EL (cell line): ENCODE results near the gene TARM1.
"Not testable (repeated sequence)": the region's sequence is repeated elsewhere in the genome, so short reads cannot be mapped to it uniquely, and the experiment has no call there.

Experiments
- DNase-seq: peaks from one replicate; pipeline ENCODE4 v3.0.0-alpha.2; 2016

The TARM1 gene

DNA sequence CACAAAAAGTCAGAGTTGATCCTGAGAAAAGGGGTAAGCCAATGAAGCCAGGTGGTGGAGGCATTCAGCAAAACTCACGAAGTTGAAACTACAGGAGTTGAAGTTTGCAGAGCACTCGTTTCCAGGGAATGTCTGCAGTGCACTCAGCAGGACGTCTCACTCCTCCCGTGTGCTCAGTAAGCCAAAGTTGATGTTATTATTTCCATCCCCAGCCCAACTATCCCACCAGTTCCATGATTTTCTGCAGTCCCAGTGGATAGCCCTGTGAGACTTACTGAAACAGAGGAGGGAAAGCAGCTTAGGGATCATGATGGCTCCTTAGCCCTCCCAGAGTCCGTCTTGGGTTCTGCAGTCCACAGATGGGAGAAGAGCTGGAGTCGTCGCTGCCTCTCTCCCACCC, at the start of gene TARM1:
Gene TARM1, minus strand, starts transcription at position 334 of the 400 bp plus-strand sequence. Its CDS starts 25 bp downstream, at position 309.
- DNase-seq = no peak

DNA sequence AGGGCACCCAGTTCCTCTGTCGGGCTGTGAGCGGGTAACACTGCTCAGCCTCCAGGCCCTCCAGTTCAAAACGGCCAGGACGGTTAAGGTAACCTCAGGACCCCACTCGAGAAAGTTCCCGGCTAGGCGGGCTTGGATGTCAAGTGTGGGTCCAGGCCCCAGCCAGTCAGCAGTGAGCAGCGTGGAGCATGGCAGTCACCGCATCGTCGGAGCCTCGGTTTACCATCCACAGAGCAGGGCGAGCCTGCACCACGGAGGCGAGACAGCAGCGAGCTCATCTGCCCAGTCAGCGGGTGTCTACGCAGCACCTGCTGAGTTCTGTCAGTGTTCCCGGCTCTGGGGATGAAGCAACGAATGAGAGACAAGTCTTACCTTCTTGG, 48.4 kb upstream of the TARM1 start:
- no peak for DNase-seq

GRCh38 chr19:54128796-54129616, 47.8 kb upstream of the TARM1 start:
- no peak for DNase-seq

DNA sequence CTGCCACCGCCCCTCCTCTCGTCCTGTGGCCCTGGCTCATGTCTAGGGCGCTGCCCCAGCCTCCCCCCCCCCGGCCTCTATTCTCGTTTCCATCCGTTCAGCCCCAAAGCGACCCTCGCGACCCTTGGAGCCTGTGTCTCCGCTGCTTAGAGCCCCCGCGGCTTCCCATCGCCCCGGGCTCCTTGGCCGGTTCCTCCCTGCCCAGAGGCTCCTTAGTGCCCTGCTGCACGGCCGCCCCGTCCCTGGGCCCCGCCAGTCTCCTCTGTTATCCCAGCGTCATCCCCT, 47.2 kb upstream of the TARM1 start:
- no peak for DNase-seq

GRCh38 chr19:54127688-54128440, 46.7 kb upstream of the TARM1 start:
- DNase-seq = no peak

DNA sequence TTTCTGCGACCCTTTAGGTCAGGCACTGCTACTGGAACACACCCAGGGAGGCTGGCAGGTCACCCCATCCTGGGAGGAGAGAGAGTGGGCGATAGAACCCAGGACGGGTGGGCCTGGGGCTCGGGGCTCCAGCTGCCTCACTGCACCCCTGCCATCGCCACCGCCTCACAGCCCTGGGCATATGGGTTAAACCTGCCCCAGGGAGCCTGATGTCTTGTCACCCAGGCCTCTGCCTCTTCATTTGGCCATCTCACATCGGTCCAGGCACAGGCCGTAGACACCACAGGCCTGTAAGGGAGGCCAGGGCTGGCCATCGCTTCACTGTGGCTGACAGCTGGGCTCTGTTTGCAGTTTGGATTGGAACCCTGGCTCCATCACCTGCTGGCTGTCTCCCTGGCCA, 44.5 kb upstream of the TARM1 start:
- no peak for DNase-seq

- no peak for DNase-seq
Measured at GRCh38 chr19:54124393-54124792, 43.2 kb upstream of the TARM1 start.

DNA sequence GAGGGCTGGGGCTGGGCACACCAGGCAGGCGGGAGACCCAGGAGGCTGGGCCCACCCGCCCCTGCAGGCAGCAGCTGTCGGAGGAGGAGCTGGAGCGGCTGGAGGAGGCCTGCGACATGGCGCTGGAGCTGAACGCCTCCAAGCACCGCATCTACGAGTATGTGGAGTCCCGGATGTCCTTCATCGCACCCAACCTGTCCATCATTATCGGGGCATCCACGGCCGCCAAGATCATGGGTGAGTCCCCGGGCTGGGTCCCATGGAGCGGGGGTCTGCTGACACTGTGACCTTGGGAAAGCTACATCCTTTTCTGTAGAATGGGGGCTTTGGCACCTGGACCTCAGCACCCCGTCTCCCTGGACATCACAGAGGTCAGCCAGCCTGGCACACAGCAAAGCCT, 42.5 kb upstream of the TARM1 start:
- DNase-seq = no peak

GRCh38 chr19:54121259-54121658, 40.1 kb upstream of the TARM1 start:
- no peak for DNase-seq

DNA sequence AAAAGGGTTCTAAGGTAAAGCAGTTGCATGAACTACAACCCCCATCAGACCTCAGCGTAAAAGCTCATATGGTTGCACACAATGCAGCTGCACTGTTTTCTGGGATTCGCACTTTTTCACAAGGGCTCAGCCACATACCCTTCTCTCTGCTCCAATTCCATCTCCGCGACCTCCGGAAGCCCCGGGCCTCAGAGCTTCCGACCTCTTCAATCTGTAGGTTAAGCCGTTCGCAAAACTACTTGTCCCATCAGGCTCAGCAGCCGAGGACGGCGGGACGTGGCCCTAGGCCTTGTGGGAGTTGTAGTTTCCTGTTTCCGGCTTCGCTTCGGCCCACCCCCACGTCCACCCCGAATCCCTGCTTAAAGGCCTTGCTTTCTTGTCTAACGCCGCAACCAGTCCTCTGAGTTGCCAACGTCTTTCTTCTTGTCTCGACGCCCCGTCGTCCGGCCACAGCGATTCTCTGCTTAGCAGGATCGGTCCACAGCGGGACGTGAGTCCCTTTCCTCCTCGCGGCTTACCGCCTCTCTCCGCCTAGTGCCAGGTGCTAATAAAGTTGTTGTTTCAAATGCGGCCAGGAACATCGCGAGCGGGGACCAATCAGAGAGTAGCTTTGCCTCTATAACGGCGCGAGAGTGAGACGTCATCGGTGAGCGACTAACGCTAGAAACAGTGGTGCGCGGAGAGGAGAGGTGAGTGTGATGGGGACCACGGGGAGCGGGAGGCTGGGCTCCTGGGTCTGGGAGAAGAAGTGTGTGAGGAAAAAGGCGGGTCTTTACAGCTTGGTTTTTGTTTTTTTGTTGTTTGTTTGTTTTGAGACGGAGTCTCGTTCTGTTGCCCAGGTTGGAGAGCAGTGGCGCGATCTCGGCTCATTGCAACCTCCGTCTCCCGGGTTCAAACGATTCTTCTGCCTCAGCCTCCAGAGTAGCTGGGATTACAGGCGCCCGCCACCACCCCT, 34.2 kb upstream of the TARM1 start, which contains the start of the genes PRPF31 and TFPT:
Gene PRPF31, plus strand, starts transcription at position 646 of the 955 bp plus-strand sequence. CDS start 2,525 bp downstream, outside the sequence.
Gene TFPT, minus strand, starts transcription at position 549 of the 955 bp plus-strand sequence. Its CDS starts 388 bp downstream, at position 161.
- peak; percentile 98 for DNase-seq

DNA sequence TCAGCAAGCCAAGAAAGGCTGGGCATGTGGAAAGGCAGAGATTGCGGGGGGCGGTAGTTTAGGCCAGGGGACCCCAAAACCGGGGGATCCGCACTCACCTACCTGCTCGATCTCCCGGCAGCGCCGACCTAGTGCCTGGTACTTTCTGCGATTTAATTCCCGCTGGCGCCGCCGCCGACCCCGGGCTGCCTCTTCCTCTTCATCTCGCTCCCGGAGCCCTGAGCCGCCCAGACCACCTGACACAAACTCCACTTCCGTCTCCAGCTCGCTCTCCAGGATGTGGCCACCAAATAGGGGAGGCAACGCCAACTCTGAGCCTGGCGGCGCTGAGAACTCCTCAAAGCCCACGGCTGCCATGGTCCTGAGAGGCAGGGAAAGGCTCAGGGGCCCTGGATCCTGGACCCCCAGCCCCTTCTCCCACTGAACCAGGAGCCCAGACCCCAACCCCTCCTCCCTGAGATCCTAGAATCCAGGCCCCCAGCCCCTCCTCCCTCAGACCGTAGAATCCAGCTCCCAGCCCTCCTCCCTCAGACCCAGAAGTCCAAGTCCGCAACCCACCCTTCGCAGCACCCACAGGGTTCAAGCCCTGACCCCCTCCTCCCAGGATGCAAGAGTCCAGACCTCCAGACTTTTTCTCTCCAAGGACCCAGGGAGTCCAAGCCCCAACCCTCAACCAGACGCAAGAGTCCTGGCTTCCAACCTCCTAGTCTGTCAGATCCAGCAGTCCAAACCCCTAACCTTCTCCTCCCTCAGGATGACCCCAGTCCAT, 33.4 kb upstream of the TARM1 start:
- DNase-seq = peak; percentile 52

DNA sequence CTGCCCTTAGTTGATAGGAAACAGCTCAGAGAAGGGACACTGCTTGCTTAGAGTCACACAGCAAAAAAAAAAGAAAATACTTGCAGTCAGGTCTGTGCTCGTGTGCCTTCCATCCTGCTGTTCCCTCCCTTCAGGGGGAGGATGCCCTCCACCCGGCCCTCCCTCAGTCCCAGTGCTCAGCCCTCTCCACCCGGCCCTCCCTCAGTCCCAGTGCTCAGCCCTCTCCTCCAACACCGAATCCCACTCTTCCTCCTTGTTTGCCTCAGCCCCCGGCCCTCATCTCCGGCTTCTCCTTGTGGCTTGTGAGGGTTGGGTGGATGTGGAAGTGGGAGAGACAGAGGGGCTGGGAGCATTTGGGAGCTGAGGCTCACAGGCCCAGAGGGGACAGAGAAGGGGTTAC, 28.5 kb upstream of the TARM1 start:
- DNase-seq = no peak

DNA sequence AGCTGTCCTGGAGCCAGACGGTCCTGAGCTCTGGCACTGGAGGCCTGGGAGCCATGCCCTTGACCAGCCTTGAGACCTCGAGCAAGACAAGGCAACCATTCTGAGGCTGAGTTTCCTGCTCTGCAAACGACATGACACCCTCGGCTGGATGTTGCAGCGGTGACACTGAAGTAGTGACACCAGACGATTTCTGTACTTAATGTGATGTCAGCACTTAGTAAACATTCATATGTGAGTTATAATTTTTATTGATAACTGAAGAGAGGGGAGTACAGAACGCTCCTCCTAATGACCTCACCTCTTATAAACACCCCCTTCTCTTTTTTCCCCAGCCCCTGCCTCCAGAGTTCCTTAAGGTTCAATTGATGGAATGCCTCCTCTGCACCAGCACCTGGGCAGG, 27.3 kb upstream of the TARM1 start:
- no peak for DNase-seq

- no peak for DNase-seq
Measured at GRCh38 chr19:54107876-54108490, 26.8 kb upstream of the TARM1 start.

- DNase-seq = no peak
Measured at GRCh38 chr19:54106716-54107115, 25.6 kb upstream of the TARM1 start.

DNA sequence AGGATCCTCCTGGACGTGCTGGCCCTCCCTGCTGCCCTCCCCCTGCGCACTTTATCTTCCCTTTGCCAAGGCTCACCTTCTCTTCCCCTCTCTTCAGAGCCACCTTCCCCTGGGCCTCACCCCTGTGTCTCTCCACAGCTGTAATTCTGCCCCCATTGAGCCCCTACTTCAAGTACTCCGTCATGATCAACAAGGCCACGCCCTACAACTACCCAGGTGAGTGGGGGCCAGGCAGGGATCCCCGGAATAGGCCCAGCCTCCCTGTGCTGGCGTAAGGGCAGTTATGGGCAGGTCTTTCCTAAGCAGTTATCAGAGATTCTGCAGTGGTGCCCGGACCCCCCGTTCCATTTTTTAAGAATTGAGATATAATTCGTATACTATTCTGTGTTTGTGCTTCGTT, 24.6 kb upstream of the TARM1 start:
- no peak for DNase-seq

DNA sequence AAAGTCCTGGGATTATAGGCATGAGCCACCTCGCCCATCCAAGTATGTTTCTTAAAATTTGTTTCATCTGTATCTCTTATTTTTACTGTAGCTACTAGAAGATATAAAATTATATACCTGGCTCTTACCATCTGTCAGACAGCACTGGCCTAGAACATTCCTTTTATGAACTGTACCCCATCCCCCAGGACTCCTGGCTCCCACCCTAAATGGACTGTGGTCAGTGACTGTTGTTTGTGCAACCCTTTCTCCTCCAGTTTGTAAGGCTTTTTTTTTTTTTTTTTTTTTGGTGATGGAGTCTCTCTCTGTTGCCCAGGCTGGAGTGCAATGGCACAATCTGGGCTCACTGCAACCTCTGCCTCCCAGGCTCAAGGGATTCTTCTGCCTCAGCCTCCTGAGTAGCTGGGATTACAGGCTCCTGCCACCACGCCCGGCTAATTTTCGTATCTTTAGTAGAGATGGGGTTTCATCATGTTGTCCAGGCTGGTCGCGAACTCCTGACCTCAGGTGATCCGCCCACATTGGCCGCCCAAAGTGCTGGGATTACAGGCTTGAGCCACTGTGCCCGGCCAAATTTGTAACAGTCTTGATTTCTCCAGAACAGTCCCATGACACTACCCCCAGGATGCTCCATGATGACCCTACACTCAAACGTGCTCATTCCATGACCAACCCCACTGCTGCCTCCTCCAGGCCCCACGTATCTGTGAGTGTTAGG, 24.0 kb upstream of the TARM1 start:
- DNase-seq = no peak

DNA sequence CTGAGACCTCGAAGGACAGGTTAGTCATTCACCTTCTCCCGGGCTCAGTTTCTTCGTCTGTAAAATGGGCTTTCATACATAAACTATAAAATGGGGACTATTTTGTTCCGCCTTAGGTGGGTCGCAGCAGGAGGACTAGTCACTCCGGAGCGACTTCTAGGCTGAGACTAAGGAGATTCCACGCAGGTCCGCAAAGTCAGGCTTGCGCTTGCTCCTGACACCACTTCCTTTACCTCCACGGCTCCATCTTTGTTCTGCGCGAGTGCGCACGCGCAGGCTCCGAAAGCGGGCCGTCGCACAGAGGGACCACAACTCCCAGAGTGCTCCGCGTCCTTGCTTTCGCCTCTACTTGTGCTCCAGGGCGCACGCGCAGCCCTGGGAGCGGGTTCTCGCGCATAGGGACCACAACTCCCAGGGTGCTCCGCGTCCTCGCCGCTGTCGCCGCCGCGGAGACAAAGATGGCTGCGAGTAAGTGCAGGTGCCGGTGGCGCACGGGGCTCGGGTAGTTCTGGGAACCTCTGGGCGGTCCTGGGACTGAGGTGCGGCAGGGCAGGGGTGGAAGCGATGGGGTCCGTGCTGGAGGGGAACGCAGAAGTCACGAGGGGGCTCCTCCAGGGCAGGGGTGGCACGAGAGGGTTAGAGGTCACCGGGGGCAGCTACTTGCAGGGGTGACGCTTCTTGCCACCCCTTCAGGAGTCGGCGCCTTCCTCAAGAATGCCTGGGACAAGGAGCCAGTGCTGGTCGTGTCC, 21.4 kb upstream of the TARM1 start, which contains the start of gene NDUFA3:
Gene NDUFA3, plus strand, starts transcription at position 435 of the 749 bp plus-strand sequence. Its CDS starts 24 bp downstream, at position 459.
- DNase-seq = peak; percentile 98

DNA sequence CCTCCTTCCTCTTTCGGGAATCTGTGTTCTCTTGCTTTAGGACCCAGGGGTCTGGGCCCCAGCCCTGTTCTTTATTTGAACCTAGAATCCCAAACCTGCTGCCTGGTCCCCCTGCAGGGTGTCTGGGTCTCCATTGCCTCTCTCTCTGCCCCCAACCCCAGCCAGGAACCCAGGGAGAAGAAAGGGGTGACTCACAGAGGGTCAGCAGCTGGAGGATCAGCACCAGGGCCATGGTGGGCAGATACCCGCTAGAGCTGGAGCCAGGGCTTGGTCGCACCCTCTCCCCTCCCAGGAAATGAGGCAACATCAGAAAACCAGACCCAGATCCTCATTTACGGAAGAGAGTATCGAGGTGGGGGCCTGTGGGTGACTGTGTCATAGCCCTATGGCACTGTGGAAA, 19.4 kb upstream of the TARM1 start, which contains the start of gene OSCAR:
Gene OSCAR, minus strand, starts transcription at position 243 of the 400 bp plus-strand sequence. Its CDS starts 11 bp downstream, at position 232.
- DNase-seq = peak; percentile 22

GRCh38 chr19:54099903-54100255, 18.7 kb upstream of the TARM1 start:
- not testable (repeated sequence) for DNase-seq
